IMR-90 (cell line): Measurements from ENCODE around the gene TET1. TPM values are rescaled to one million over a fixed set of nuclear protein-coding genes. Genes with fewer than 3 reads are reported as not detected.

Experiments used
- ATAC-seq: fragments of 200-7000 bp; cut with Tn5 transposase; 2 replicates; pipeline ENCODE4 v1.9.1; 2020; ENCODE audit warnings: low read depth, mild to moderate bottlenecking, moderate library complexity
- BruUV-seq: library from RNA; stranded (reverse); fragments of 400-500 nt; replicated peaks from 2 replicates; lab custom pipeline; 2021; lab: Mats Ljungman, UMichigan
- CTCF ChIA-PET: fragments of 300-600 bp; formaldehyde crosslinking; extraction: SDS; loops from one replicate; lab custom pipeline; 2021; ENCODE audit warnings: antibody characterized with exemption; lab: Yijun Ruan, JAX
- POLR2A ChIA-PET: fragments of 300-600 bp; sonication (Branson Sonifier 250); formaldehyde crosslinking; loops from one replicate; lab custom pipeline; 2022; ENCODE audit warnings: antibody characterized with exemption; ENCODE audit not compliant: unreplicated experiment; lab: Charles Lee
- DNase-seq: peaks from one replicate; pipeline ENCODE4 v3.0.0; 2013
- H2AFZ ChIP-seq: replicated peaks from 2 replicates; pipeline ENCODE3; 2013; ENCODE audit warnings: low read length, mild to moderate bottlenecking; ENCODE audit not compliant: poor library complexity
- H2AK5ac ChIP-seq: 2 replicates; pipeline ENCODE4 v1.6.1; 2013; ENCODE audit warnings: low read depth, low read length, inconsistent platforms
- H2AK9ac ChIP-seq: replicated peaks from 2 replicates; pipeline ENCODE3; 2013; ENCODE audit warnings: mild to moderate bottlenecking, low read depth, low read length, moderate library complexity; ENCODE audit not compliant: poor library complexity
- H2BK120ac ChIP-seq: 2 replicates; pipeline ENCODE4 v1.6.1; 2013; ENCODE audit warnings: low read depth, low read length, inconsistent platforms
- H2BK15ac ChIP-seq: 3 replicates; pipeline ENCODE4 v1.6.1; 2013; ENCODE audit warnings: low read depth, low read length, inconsistent platforms
- H2BK20ac ChIP-seq: 2 replicates; pipeline ENCODE4 v1.6.1; 2013; ENCODE audit warnings: low read depth, mild to moderate bottlenecking, inconsistent platforms, low read length, moderate library complexity
- H2BK5ac ChIP-seq: 2 replicates; pipeline ENCODE4 v1.6.1; 2013; ENCODE audit warnings: mild to moderate bottlenecking, low read depth, low read length, inconsistent platforms; ENCODE audit not compliant: poor library complexity, severe bottlenecking
- H3K14ac ChIP-seq: replicated peaks from 2 replicates; pipeline ENCODE4 v1.6.1; 2013; ENCODE audit warnings: low read depth, low read length, inconsistent platforms
- H3K18ac ChIP-seq: 2 replicates; pipeline ENCODE4 v1.6.1; 2013; ENCODE audit warnings: low read depth, low read length, control low read depth
- H3K23ac ChIP-seq: 2 replicates; pipeline ENCODE4 v1.6.1; 2013; ENCODE audit warnings: low read depth, low read length, inconsistent platforms
- H3K27ac ChIP-seq: 2 replicates; pipeline ENCODE4 v1.5.1; 2013; ENCODE audit warnings: mild to moderate bottlenecking, control low read depth, low read length; ENCODE audit not compliant: insufficient read depth
- H3K27me3 ChIP-seq: 2 replicates; pipeline ENCODE4 v1.6.1; 2013; ENCODE audit warnings: low read length; ENCODE audit not compliant: control insufficient read depth, insufficient read depth
- H3K36me3 ChIP-seq: 2 replicates; pipeline ENCODE4 v1.6.1; 2013; ENCODE audit warnings: low read length, mixed read lengths; ENCODE audit not compliant: control insufficient read depth, insufficient read depth
- H3K4ac ChIP-seq: 2 replicates; pipeline ENCODE4 v1.6.1; 2013; ENCODE audit warnings: low read depth, low read length, inconsistent platforms
- H3K4me1 ChIP-seq: 2 replicates; pipeline ENCODE4 v1.6.1; 2013; ENCODE audit warnings: low read length, mixed read lengths; ENCODE audit not compliant: control insufficient read depth, insufficient read depth
- H3K4me2 ChIP-seq: 2 replicates; pipeline ENCODE4 v1.6.1; 2013; ENCODE audit warnings: low read depth, mild to moderate bottlenecking, control low read depth, low read length, moderate library complexity
- H3K4me3 ChIP-seq: 2 replicates; pipeline ENCODE4 v1.5.1; 2013; ENCODE audit warnings: low read depth, mild to moderate bottlenecking, control low read depth, low read length, moderate library complexity; ENCODE audit not compliant: insufficient read depth
- H3K56ac ChIP-seq: 2 replicates; pipeline ENCODE4 v1.6.1; 2013; ENCODE audit warnings: low read length, inconsistent platforms; ENCODE audit not compliant: insufficient read depth; ENCODE audit errors: extremely low read depth
- H3K79me1 ChIP-seq, 2 experiments: 2 replicates each; pipeline ENCODE4 v1.6.1; 2013; ENCODE audit warnings: low read length in 2 of 2, inconsistent platforms in 1 of 2, low read depth in 1 of 2
- H3K9ac ChIP-seq: 2 replicates; pipeline ENCODE4 v1.6.1; 2013; ENCODE audit warnings: low read depth, low read length, control low read depth
- H3K9me1 ChIP-seq: 2 replicates; pipeline ENCODE4 v1.6.1; 2013; ENCODE audit warnings: low read length, inconsistent platforms; ENCODE audit not compliant: insufficient read depth
- H3K9me3 ChIP-seq: 2 replicates; pipeline ENCODE4 v1.6.1; 2013; ENCODE audit warnings: low read length; ENCODE audit not compliant: control insufficient read depth, insufficient read depth
- H4K20me1 ChIP-seq: 2 replicates; pipeline ENCODE4 v1.6.1; 2013; ENCODE audit warnings: low read length, inconsistent platforms; ENCODE audit not compliant: insufficient read depth
- H4K5ac ChIP-seq: 2 replicates; pipeline ENCODE4 v1.6.1; 2013; ENCODE audit warnings: mild to moderate bottlenecking, low read depth, low read length, control low read depth
- H4K8ac ChIP-seq, 2 experiments: 2 replicates each; pipeline ENCODE4 v1.6.1; 2013; ENCODE audit warnings: low read depth in 2 of 2, low read length in 2 of 2, control low read depth in 1 of 2, inconsistent platforms in 1 of 2
- H4K91ac ChIP-seq: 2 replicates; pipeline ENCODE4 v1.6.1; 2013; ENCODE audit warnings: low read depth, low read length, inconsistent platforms; ENCODE audit not compliant: insufficient read depth
- CEBPB ChIP-seq: IDR thresholded peaks from 2 replicates; pipeline ENCODE4 v1.6.1; 2012; ENCODE audit warnings: low read depth, low read length, improper control_type of control experiment
- FOS ChIP-seq: fragments of 150-350 bp; IDR thresholded peaks from 2 replicates; pipeline ENCODE4 v1.6.1; 2016; ENCODE audit warnings: low read depth, low read length
- MXI1 ChIP-seq: IDR thresholded peaks from 2 replicates; pipeline ENCODE4 v1.6.1; 2012; ENCODE audit warnings: low read depth, mild to moderate bottlenecking, low read length, moderate library complexity, borderline replicate concordance
- POLR2A ChIP-seq: IDR thresholded peaks from 2 replicates; pipeline ENCODE4 v1.6.1; 2012; ENCODE audit warnings: mild to moderate bottlenecking, low read depth, low read length
- RAD21 ChIP-seq: IDR thresholded peaks from 2 replicates; pipeline ENCODE4 v1.6.1; 2012; ENCODE audit warnings: low read length, improper control_type of control experiment
- RCOR1 ChIP-seq: IDR thresholded peaks from 2 replicates; pipeline ENCODE4 v1.6.1; 2012; ENCODE audit warnings: mild to moderate bottlenecking, low read length, improper control_type of control experiment; ENCODE audit not compliant: insufficient replicate concordance
- WGBS, 2 experiments: methylation state at CpG; one replicate each; pipeline versions ENCODE4 v1.1.5 to v1.1.7; 2013; ENCODE audit warnings: missing lambda C conversion rate in 2 of 2; ENCODE audit not compliant: insufficient read length in 1 of 2; ENCODE audit errors: extremely low coverage in 2 of 2; 5-methylcytosine and 5-hydroxymethylcytosine counted together
- dilution Hi-C: fragments of 300-500 bp; cut with HindIII; formaldehyde crosslinking; loops from one replicate; pipeline ENCODE4 v1.14.3; 2018; ENCODE audit warnings: low sequenced_read_pairs; ENCODE audit not compliant: unreplicated experiment
- in situ Hi-C: fragments of 300-500 bp; cut with MboI; formaldehyde crosslinking; loops from 3 replicates; pipeline ENCODE4 v1.14.3; 2019; ENCODE audit warnings: low sequenced_read_pairs, inconsistent platforms, mixed read lengths
- intact Hi-C: fragments of 100-400 bp; cut with micrococcal nuclease; formaldehyde crosslinking; loops from 2 replicates; pipeline ENCODE4 v1.10.0; 2022
- polyA plus RNA-seq, 3 experiments: library from polyadenylated mRNA; depleted of rRNA; stranded (reverse); fragments of >200 nt; gene quantifications; 2 replicates each; pipeline ENCODE4 v1.2.3, GENCODE V29; 2012; ENCODE audit warnings: low replicate concordance in 1 of 3
- total RNA-seq: library from RNA; depleted of rRNA; stranded (reverse); fragments of >200 nt; gene quantifications from 2 replicates; pipeline ENCODE4 v1.2.3, GENCODE V29; 2012
- TF ChIP-seq, protein P1 (sequence below): conservative IDR thresholded peaks from 2 replicates; pipeline ENCODE4 v1.5.1; 2012; ENCODE audit warnings: mild to moderate bottlenecking, low read depth, low read length, improper control_type of control experiment
- TF ChIP-seq, protein P2 (sequence below): fragments of 150-350 bp; IDR thresholded peaks from 2 replicates; pipeline ENCODE4 v1.6.1; 2016; ENCODE audit warnings: low read depth, mild to moderate bottlenecking, low read length, moderate library complexity, borderline replicate concordance
- TF ChIP-seq, protein P3 (sequence below): fragments of 150-350 bp; IDR thresholded peaks from 2 replicates; pipeline ENCODE4 v1.6.1; 2017; ENCODE audit warnings: mild to moderate bottlenecking, antibody characterized with exemption, low read length, low read depth

The TET1 gene
- total and polyA plus RNA-seq, 2 of the 4 experiments (the other 2 are of a cell fraction) = 1.0 to 4.3 TPM

DNA sequence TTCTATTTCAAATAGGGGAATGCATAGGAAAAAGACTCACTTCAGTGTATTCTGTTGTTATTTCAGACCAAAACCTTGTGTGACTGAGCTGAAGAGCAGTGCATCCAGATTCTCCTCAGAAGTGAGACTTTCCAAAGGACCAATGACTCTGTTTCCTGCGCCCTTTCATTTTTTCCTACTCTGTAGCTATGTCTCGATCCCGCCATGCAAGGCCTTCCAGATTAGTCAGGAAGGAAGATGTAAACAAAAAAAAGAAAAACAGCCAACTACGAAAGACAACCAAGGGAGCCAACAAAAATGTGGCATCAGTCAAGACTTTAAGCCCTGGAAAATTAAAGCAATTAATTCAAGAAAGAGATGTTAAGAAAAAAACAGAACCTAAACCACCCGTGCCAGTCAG, 12.0 kb downstream of the TET1 start:
- H3K14ac ChIP-seq = peak overlapping the region; percentile 43; the same call in 1 of the 2 replicates
- peaks cover 30 to 51% of the 10 kb centered on the region in 2 experiments for H3K79me1 ChIP-seq
- no peak overlapping the region for H2AK5ac ChIP-seq
- H3K27me3 ChIP-seq = no peaks in the 10 kb centered on the region
- peaks cover 5% of the 10 kb centered on the region for H3K4me1 ChIP-seq
- no CpG with 5 or more reads among the region's 5 CpGs for WGBS, 2 experiments
- no peak overlapping the region for H2AFZ ChIP-seq
- no peak overlapping the region for H2AK9ac ChIP-seq
- peak overlapping the region; percentile 30 for H3K4me2 ChIP-seq
- peak overlapping the region; percentile 12; the same call in 1 of the 2 replicates for H3K27ac ChIP-seq
- no peak overlapping the region for H3K9ac ChIP-seq
- no peak overlapping the region for H4K5ac ChIP-seq
- no peaks in the 10 kb centered on the region for H3K9me3 ChIP-seq
- peak overlapping the region in 1 of 2 experiments; percentile 49; a peak in 1 of 4 replicates for H4K8ac ChIP-seq
- H4K20me1 ChIP-seq = no peaks in the 10 kb centered on the region
- intact Hi-C loops (no loop called here), dilution Hi-C loops (no loop called here), in situ Hi-C loops (no loop called here)
- TF ChIP-seq, protein P1, sequence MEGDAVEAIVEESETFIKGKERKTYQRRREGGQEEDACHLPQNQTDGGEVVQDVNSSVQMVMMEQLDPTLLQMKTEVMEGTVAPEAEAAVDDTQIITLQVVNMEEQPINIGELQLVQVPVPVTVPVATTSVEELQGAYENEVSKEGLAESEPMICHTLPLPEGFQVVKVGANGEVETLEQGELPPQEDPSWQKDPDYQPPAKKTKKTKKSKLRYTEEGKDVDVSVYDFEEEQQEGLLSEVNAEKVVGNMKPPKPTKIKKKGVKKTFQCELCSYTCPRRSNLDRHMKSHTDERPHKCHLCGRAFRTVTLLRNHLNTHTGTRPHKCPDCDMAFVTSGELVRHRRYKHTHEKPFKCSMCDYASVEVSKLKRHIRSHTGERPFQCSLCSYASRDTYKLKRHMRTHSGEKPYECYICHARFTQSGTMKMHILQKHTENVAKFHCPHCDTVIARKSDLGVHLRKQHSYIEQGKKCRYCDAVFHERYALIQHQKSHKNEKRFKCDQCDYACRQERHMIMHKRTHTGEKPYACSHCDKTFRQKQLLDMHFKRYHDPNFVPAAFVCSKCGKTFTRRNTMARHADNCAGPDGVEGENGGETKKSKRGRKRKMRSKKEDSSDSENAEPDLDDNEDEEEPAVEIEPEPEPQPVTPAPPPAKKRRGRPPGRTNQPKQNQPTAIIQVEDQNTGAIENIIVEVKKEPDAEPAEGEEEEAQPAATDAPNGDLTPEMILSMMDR = no peak
- TF ChIP-seq POLR2A (no peak), MXI1 (no peak), CEBPB (no peak), RCOR1 (no peak), RAD21 (no peak), FOS (no peak)
- TF ChIP-seq, protein P2, sequence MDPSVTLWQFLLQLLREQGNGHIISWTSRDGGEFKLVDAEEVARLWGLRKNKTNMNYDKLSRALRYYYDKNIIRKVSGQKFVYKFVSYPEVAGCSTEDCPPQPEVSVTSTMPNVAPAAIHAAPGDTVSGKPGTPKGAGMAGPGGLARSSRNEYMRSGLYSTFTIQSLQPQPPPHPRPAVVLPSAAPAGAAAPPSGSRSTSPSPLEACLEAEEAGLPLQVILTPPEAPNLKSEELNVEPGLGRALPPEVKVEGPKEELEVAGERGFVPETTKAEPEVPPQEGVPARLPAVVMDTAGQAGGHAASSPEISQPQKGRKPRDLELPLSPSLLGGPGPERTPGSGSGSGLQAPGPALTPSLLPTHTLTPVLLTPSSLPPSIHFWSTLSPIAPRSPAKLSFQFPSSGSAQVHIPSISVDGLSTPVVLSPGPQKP = no peak
- TF ChIP-seq, protein P3, sequence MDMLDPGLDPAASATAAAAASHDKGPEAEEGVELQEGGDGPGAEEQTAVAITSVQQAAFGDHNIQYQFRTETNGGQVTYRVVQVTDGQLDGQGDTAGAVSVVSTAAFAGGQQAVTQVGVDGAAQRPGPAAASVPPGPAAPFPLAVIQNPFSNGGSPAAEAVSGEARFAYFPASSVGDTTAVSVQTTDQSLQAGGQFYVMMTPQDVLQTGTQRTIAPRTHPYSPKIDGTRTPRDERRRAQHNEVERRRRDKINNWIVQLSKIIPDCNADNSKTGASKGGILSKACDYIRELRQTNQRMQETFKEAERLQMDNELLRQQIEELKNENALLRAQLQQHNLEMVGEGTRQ = no peak
- no peak overlapping the region for H3K23ac ChIP-seq
- ChIA-PET CTCF (no interaction called here), POLR2A (no interaction called here)
- peaks cover 14% of the 10 kb centered on the region for H3K36me3 ChIP-seq
- peak overlapping the region; percentile 16; the same call in 1 of the 2 replicates for H2BK120ac ChIP-seq
- peak; percentile 91 for ATAC-seq
- peak; percentile 64 for DNase-seq
- H4K91ac ChIP-seq = no peak overlapping the region
- H3K4ac ChIP-seq = peak overlapping the region; percentile 43; the same call in 1 of the 2 replicates
- H2BK15ac ChIP-seq = no peak overlapping the region
- no peak overlapping the region for H3K18ac ChIP-seq
- BruUV-seq = no TSS peak
- no peak overlapping the region for H3K4me3 ChIP-seq
- H2BK5ac ChIP-seq = peak overlapping the region; percentile 38
- H2BK20ac ChIP-seq = 0 out of 2 replicates have a peak overlapping the region, but pooled peaks have one; percentile 47
- peaks cover 14% of the 10 kb centered on the region for H3K9me1 ChIP-seq
- H3K56ac ChIP-seq = no peak overlapping the region
